GM10248 (cell line): ENCODE results near the gene NDUFS6.

ENCODE experiments used
- CTCF ChIA-PET: fragments of 300-600 bp; sonication (Branson Sonifier 250); formaldehyde crosslinking; extraction: SDS; loops from one replicate; lab custom pipeline; 2021; ENCODE audit warnings: antibody characterized with exemption; lab: Yijun Ruan, JAX
- POLR2A ChIA-PET: fragments of 350-650 bp; sonication (Branson Sonifier 250); formaldehyde crosslinking; extraction: SDS; loops from one replicate; lab custom pipeline; 2020; ENCODE audit warnings: antibody characterized with exemption; lab: Yijun Ruan, JAX
- DNase-seq: peaks from one replicate; pipeline ENCODE4 v3.0.0; 2012; ENCODE audit errors: extremely low spot score
- TF ChIP-seq, protein P1 (sequence below): IDR thresholded peaks from 2 replicates; pipeline ENCODE4 v1.5.1; 2012; ENCODE audit warnings: mild to moderate bottlenecking, low read depth; ENCODE audit errors: extremely low read depth, missing control alignments, control extremely low read depth

Gene NDUFS6

DNA sequence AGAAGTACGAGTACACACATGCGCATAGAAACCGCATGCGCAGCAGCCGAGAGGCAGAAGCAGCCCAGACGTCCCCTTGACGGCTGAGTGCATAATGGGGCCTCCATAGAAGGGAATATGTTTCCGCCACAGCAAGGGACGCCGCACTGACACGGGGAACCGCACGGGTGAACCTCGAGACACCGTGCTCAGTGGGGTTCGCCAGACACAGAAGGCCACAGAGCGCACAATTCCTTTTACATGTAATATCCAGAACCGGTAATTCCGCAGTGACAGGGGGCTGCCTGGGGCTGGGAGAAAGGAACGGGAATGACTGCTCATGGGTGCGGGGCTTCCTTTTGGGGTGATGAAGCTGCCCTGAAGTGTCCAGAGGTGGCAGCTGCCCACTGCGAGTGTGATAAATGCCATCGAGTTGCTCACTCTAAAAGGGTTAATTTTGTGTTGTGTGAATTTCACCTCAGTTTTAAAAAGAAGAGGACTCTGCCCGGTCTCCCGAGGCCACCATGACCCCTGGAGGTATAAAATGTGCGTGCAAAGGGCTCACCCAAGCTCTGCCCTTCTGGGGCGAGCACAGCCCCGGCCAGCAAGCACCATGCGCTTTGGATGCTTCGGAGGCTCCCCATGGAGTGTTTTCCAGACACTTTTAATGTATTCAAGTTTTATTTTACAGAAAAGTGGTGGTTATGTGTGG lies 31.3 kb upstream of the NDUFS6 start:
- POLR2A ChIA-PET, result no interaction called here

DNA sequence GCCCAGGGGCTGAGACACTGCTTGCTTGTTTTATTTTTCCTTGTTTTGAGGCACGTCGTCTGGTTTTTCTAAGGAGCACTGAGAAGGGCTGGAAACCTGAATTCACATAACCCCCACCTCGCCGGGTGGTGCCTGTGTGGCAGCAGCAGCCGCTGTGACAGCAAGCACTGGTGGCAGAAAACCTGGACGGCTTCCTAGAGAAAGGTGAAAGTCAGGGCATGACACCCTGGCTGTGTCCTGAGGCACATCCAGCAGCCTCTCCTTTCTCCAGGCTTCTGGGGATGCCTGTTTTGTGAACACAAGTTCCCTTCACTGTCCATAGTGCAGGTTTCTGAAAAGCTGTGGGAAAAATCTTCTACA lies 30.8 kb upstream of the NDUFS6 start:
- POLR2A ChIA-PET, result no interaction called here
- CTCF ChIA-PET, result interaction anchor here (5.6 kb wide), 1 partner anchor 7 kb away, joined by 41 read pairs; no protein-coding TSS in a partner anchor
- TF ChIP-seq, protein P1, sequence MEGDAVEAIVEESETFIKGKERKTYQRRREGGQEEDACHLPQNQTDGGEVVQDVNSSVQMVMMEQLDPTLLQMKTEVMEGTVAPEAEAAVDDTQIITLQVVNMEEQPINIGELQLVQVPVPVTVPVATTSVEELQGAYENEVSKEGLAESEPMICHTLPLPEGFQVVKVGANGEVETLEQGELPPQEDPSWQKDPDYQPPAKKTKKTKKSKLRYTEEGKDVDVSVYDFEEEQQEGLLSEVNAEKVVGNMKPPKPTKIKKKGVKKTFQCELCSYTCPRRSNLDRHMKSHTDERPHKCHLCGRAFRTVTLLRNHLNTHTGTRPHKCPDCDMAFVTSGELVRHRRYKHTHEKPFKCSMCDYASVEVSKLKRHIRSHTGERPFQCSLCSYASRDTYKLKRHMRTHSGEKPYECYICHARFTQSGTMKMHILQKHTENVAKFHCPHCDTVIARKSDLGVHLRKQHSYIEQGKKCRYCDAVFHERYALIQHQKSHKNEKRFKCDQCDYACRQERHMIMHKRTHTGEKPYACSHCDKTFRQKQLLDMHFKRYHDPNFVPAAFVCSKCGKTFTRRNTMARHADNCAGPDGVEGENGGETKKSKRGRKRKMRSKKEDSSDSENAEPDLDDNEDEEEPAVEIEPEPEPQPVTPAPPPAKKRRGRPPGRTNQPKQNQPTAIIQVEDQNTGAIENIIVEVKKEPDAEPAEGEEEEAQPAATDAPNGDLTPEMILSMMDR, result no peak

More for the DNA sequence above, 31.3 kb upstream of the NDUFS6 start:
- CTCF ChIA-PET, result no interaction called here
- TF ChIP-seq, protein P1, result no peak
- no peak for DNase-seq

DNA sequence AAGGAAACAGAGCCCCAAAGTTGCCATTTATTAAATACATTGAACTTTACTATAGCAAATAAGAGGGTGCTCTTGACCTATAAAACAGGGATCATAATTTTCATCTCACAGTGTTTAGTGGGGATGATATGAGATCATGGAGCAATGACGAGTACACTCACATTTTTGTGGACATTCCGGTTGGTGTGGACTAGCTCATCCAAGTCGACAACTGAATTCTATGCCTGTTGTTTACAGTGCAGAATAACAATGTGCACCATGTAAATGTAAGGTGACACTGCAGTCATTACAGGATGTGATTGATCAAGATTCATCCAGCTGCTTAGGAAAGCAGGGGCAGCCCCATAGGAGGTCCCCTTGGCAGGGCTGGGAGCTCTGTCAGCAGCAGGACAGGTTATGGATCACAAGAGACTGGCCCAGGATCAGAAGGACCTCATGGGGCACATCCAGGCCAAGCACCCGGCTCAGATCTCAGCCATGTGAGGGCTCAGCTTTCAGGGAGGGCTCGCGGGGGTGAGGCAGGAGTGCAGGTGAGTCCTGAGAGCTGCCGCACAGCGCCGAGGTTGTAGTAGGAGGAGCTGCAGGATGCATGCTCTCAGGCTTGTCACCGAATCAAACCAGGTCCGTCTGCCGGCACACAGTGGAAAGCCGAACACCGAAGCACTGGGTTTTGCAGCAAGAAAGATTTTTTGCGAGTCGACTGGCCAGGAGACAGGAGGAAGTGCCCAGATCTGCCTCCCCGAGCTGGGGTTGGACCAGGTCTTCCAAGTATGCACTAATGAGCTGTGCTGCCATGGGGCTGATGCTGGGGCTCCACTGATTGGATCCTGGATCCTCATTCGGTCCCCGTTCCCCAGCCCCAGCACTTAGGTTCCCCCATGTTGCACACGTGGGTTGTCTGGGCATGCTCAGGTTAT lies 29.8 kb upstream of the NDUFS6 start:
- ChIA-PET POLR2A (no interaction called here), CTCF (interaction anchor here (1.0 to 5.6 kb wide), 3 partner anchors 8 to 289 kb away, joined by 3 to 41 read pairs (median 7); partner anchors contain the start of gene MRPL36)
- DNase-seq, result no peak
- TF ChIP-seq, protein P1, result no peak

More for the DNA sequence above, 30.8 kb upstream of the NDUFS6 start:
- DNase-seq, result no peak

DNA sequence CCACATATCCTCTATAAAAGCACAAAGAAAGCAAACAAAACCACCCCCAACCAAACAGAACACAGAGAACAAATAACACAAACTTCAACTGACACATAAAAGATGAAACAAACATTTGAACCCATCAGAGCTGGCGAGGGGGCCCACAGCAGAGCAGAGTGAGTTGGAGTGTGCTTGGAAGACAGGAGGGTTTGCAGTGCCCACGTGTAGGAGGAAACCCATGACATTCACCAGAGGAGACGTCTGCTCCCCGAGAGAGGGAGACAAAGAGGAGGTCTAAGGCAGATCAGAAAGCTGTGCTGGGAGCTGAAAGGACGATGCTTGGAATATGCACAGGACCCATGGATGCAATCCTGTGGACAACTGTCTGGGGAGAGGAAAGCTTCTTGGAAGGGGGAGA lies 28.6 kb upstream of the NDUFS6 start:
- DNase-seq, result no peak
- CTCF ChIA-PET, result interaction anchor here (1.1 to 5.6 kb wide), 3 partner anchors 8 to 27 kb away, joined by 4 to 41 read pairs (median 7); partner anchors contain the start of gene MRPL36
- TF ChIP-seq, protein P1, result peak; percentile 9
- POLR2A ChIA-PET, result interaction anchor here (0.6 kb wide), 1 partner anchor 35 kb away, joined by 4 read pairs; no protein-coding TSS in a partner anchor

DNA sequence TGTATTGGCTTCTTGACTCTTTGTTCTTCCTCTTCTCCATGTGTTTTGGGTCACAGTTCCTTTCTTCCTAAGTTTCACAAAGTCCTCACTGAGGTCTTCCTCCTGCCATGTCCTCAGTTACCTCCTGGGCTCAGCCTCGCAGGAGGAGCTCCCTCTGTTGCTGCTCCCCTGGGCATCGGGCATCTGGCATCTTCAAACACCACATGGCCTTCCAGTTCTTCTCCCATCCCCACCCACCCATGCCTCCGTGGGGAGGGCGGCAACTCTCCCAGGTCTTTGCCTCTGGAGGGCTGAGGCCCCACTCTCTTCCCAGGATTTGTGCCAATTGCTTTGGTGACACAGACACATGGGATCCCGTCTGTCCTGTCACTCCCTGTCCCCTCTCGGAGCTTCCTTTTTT lies 24.4 kb upstream of the NDUFS6 start:
- CTCF ChIA-PET, result interaction anchor here (1.4 to 1.8 kb wide), 2 partner anchors 13 to 22 kb away, joined by 3 to 6 read pairs; no protein-coding TSS in a partner anchor
- POLR2A ChIA-PET, result no interaction called here
- TF ChIP-seq, protein P1, result no peak
- no peak for DNase-seq
